H7 (cell line): Measurements from ENCODE around the gene APBB1. TPM values are rescaled to one million over a fixed set of nuclear protein-coding genes. Genes with fewer than 3 reads are reported as not detected.

Source experiments
- DNase-seq: peaks from one replicate; pipeline ENCODE4 v3.0.0; 2012
- H3K27me3 ChIP-seq: 2 replicates; pipeline ENCODE4 v1.6.0; 2011; ENCODE audit warnings: mild to moderate bottlenecking, low read length; ENCODE audit not compliant: control insufficient read depth, insufficient read depth
- H3K36me3 ChIP-seq: replicated peaks from 2 replicates; pipeline ENCODE4 v1.5.1; 2011; ENCODE audit warnings: low read length; ENCODE audit not compliant: control insufficient read depth, insufficient read depth
- H3K4me3 ChIP-seq: 2 replicates; pipeline ENCODE4 v1.5.1; 2011; ENCODE audit warnings: low read depth, mild to moderate bottlenecking, control low read depth, low read length, moderate library complexity; ENCODE audit not compliant: insufficient read depth
- total RNA-seq: library from RNA; depleted of rRNA; stranded (reverse); fragments of >200 nt; shearing (Covaris generic); gene quantifications from 2 replicates; pipeline ENCODE4 v1.2.3, GENCODE V29; 2014; rRNA removed

The APBB1 gene
- total RNA-seq, 1 experiment from 2014 or later = 57.2 TPM

DNA sequence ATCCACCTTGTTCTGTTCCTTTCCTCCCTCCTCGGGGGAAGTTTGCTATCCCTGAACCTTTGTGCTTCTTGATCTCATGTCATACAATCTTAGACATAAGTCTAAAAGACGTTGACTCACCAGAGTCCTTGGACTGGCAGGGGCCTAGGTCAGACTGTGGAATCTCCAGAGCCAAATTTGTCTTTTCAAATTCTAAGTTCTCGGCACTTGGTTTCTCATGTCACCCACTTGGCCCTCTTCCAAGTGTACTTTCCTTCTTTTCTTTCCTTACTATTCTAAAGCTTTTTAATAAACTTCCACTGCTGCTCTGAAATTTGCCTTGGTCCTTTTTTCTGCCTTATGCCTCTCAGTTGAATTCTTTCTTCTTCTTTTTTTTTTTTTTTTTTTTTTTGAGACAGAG lies 58.7 kb downstream of the APBB1 start:
- Histone ChIP-seq H3K36me3 (no peaks in the 10 kb centered on the region), H3K27me3 (no peaks in the 10 kb centered on the region; the same call in 1 of the 2 replicates), H3K4me3 (no peak overlapping the region)
- no peak for DNase-seq

DNA sequence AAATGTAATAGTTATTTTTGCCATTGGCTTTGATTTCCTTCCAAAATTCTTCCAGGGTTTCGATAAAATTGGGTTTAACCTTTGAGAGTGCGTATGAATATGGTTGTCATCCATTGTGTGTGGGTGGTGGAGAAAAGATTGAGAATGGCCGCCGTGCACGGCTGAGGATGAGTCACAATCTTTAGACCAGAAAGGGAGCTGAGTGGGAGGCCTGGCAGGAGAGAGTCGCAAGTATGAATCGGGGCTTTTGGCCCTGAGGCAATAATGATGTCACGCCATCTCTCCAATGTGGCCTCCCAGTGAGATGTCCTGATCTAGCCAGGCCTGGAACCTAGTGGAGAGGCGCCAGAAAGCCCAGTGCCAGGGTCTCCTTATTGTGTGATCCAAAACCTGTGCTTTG lies 61.7 kb downstream of the APBB1 start:
- Histone ChIP-seq H3K36me3 (no peaks in the 10 kb centered on the region), H3K4me3 (no peak overlapping the region), H3K27me3 (no peaks in the 10 kb centered on the region; the same call in 1 of the 2 replicates)
- DNase-seq = no peak

DNA sequence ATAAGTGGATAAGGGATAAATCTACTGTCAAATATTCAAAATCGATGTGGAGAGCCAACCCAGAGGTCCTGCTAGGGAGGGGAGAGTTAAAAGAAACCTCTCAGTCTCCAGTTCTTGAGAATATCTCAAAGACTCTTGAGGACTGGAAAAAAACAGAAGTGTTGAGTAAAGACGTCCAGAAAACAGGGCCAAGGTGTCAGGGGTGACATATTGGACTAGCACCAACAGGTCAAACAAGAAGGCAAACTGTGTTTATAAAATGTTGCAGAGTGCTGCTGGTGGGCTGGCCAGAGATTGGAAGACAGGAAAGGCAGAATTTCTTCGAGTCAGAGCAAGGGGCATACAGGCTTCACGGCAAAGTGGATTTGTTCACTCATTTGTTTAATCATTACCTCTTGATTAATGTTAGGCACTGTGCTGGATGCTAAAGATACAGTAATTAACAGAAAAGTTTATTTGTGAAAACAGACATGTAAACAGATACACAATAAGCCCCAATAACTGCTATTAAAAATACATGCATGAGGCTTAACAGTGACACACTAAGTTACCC lies 62.3 kb downstream of the APBB1 start:
- no peak overlapping the region for H3K4me3 ChIP-seq
- no peaks in the 10 kb centered on the region; the same call in 1 of the 2 replicates for H3K27me3 ChIP-seq
- DNase-seq = no peak
- H3K36me3 ChIP-seq = no peaks in the 10 kb centered on the region

- no peak for DNase-seq
- H3K4me3 ChIP-seq = no peak overlapping the region
- no peaks in the 10 kb centered on the region for H3K36me3 ChIP-seq
- no peaks in the 10 kb centered on the region; the same call in 1 of the 2 replicates for H3K27me3 ChIP-seq
These were observed 64.0 kb downstream of the APBB1 start for GRCh38 chr11:6354651-6355485.

- DNase-seq = peak; percentile 86
- Histone ChIP-seq H3K4me3 (no peak overlapping the region), H3K36me3 (no peaks in the 10 kb centered on the region), H3K27me3 (no peaks in the 10 kb centered on the region)
These were observed 65.4 kb downstream of the APBB1 start for GRCh38 chr11:6353367-6353987.

DNA sequence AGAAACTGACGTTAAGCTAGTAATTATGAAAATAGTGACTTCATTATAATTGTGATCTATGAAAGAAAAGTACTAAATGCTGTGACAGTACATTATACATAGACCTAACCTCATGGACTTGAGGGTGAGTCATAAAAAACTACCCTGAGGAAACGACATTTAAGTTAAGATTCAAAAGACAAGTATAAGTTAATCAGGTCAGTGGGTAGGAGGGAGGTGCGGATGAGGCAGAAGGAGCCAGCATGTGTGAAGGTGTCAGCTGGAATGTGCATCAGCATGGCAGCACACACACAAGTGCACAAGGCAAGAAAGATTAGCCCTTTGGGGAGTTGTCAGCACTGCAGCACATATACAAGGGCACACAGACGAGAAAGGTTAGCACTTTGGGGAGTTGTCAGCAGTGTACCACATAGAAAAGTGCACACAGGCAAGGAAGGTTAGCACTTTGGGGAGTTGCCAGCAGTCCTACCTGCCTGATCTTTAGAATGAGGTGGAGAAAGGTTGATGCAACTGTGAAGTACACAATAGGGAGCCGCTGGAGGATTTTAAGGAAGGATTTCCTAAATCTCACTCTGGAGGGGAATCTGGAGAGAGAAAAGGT lies 67.0 kb downstream of the APBB1 start:
- Histone ChIP-seq H3K27me3 (no peaks in the 10 kb centered on the region), H3K36me3 (no peaks in the 10 kb centered on the region), H3K4me3 (no peak overlapping the region)
- DNase-seq = no peak

DNA sequence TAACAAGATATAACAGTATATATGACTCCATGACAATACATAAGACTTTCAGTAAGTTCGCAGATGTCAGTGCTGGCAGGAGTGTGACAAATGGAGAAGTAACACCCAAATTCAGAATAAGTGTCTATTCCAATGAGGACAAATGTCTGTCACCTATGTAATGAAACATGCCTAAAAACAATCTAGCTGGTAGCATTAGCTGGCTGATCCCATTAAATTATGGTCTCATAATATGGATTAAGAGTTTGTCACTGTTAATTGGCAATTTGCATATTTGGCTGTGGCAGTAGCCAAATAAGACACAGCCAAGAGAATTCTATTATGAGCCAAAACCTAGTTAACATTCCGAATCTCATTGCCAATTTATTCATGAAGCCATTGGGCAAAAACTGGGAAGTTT lies 68.4 kb downstream of the APBB1 start:
- DNase-seq = no peak
- H3K27me3 ChIP-seq = no peaks in the 10 kb centered on the region
- no peaks in the 10 kb centered on the region for H3K36me3 ChIP-seq
- H3K4me3 ChIP-seq = no peak overlapping the region

DNA sequence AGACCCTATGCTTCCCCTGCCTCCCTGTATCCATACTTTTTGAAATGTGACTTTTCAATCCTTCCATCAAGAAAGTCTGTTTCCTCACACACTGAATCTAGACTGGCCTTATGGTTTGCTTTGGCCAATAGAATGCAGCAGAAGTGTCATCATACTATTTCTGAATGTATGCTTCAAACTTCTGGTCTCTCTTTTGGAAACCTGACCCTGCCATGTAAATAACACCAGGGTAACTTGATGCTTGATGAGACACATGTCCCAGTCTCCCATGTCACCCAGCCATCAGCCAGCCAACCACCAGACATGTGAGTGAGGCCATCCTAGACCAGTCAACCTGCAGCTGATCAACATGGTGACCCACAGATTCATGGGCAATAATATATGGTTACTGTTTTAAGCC lies 68.9 kb downstream of the APBB1 start:
- H3K27me3 ChIP-seq = no peaks in the 10 kb centered on the region
- no peak overlapping the region for H3K4me3 ChIP-seq
- no peak for DNase-seq
- H3K36me3 ChIP-seq = no peaks in the 10 kb centered on the region

GRCh38 chr11:6345366-6345765 lies 73.5 kb downstream of the APBB1 start:
- Histone ChIP-seq H3K27me3 (no peaks in the 10 kb centered on the region), H3K36me3 (no peaks in the 10 kb centered on the region), H3K4me3 (no peak overlapping the region)
- DNase-seq = no peak

Other genes with a start within 250 kb of the APBB1 start
- not detected in 2 replicates for gene OR52B2, start 248.8 kb downstream of the APBB1 start, total RNA-seq
- gene OR52W1, start 219.9 kb downstream of the APBB1 start, total RNA-seq = not detected in 2 replicates
- not detected in 2 replicates for gene C11orf42, start 213.5 kb downstream of the APBB1 start, total RNA-seq
- gene FHIP1B, start 184.5 kb downstream of the APBB1 start, total RNA-seq = 27.9 and 38.3 TPM in 2 replicates
- 0.17 and 0.67 TPM in 2 replicates for gene CNGA4, start 180.0 kb downstream of the APBB1 start, total RNA-seq
- gene CCKBR, start 159.3 kb downstream of the APBB1 start, total RNA-seq = 12.0 and 29.4 TPM in 2 replicates
- gene CAVIN3, start 98.6 kb downstream of the APBB1 start, total RNA-seq = 93.4 and 179 TPM in 2 replicates
- gene SMPD1, start 28.6 kb downstream of the APBB1 start, total RNA-seq = 6.2 and 13.3 TPM in 2 replicates
- gene HPX, start 21.9 kb upstream of the APBB1 start, total RNA-seq = 3.2 TPM in 1 of 2 replicates, not detected in the other
- gene TRIM3, start 54.8 kb upstream of the APBB1 start, total RNA-seq = 18.3 and 24.9 TPM in 2 replicates
- 56.0 and 57.1 TPM in 2 replicates for gene ARFIP2, start 62.2 kb upstream of the APBB1 start, total RNA-seq
- gene TIMM10B, start 62.4 kb upstream of the APBB1 start, total RNA-seq = 23.1 and 24.9 TPM in 2 replicates
- gene DNHD1, start 78.2 kb upstream of the APBB1 start, total RNA-seq = 5.9 and 11.2 TPM in 2 replicates
- 18.0 and 20.1 TPM in 2 replicates for gene RRP8, start 184.5 kb upstream of the APBB1 start, total RNA-seq
- gene ILK, start 184.7 kb upstream of the APBB1 start, total RNA-seq = 114 and 130 TPM in 2 replicates
- gene TAF10, start 193.1 kb upstream of the APBB1 start, total RNA-seq = 121 and 198 TPM in 2 replicates
- gene TPP1, start 200.3 kb upstream of the APBB1 start, total RNA-seq = 13.9 and 17.1 TPM in 2 replicates
- 15.7 and 16.8 TPM in 2 replicates for gene DCHS1, start 236.7 kb upstream of the APBB1 start, total RNA-seq